Fibroblast of lung (primary cell): ENCODE data around the gene MKRN1.
"Not testable (repeated sequence)": the region's sequence is repeated elsewhere in the genome, so short reads cannot be mapped to it uniquely, and the experiment has no call there.

Source experiments
- CTCF ChIP-seq, 2 donors: IDR thresholded peaks in 1 of 2; conservative IDR thresholded peaks in 1 of 2; 1 replicate in 1 of 2; 2 replicates in 1 of 2; pipeline ENCODE4 v1.5.1; 2011 to 2012; ENCODE audit warnings: low read length in 2 of 2, control low read depth in 1 of 2, inconsistent platforms in 1 of 2, low read depth in 1 of 2, mild to moderate bottlenecking in 1 of 2
- EZH2 ChIP-seq: IDR thresholded peaks from 2 replicates; pipeline ENCODE4 v1.5.1; 2012; ENCODE audit warnings: low read length, control low read depth, mild to moderate bottlenecking; ENCODE audit errors: missing control alignments

GRCh38 chr7:140418156-140418472, 61.2 kb downstream of the MKRN1 start:
- TF ChIP-seq CTCF (conservative IDR thresholded peaks at IDR 0.05 in 1 of 2, IDR thresholded peaks at IDR 0.05 in 1 of 2; ENCODE audit: low read depth in 1 of 2, low read length in 2 of 2); EZH2: not testable (repeated sequence)
